Measurements from ENCODE around the gene CAPN2. TPM values are rescaled to one million over a fixed set of nuclear protein-coding genes. Genes with fewer than 3 reads are reported as not detected.

CAPN2 gene
- total RNA-seq, 2 experiments from 2014 or later = 23.6 to 24.3 TPM

DNA sequence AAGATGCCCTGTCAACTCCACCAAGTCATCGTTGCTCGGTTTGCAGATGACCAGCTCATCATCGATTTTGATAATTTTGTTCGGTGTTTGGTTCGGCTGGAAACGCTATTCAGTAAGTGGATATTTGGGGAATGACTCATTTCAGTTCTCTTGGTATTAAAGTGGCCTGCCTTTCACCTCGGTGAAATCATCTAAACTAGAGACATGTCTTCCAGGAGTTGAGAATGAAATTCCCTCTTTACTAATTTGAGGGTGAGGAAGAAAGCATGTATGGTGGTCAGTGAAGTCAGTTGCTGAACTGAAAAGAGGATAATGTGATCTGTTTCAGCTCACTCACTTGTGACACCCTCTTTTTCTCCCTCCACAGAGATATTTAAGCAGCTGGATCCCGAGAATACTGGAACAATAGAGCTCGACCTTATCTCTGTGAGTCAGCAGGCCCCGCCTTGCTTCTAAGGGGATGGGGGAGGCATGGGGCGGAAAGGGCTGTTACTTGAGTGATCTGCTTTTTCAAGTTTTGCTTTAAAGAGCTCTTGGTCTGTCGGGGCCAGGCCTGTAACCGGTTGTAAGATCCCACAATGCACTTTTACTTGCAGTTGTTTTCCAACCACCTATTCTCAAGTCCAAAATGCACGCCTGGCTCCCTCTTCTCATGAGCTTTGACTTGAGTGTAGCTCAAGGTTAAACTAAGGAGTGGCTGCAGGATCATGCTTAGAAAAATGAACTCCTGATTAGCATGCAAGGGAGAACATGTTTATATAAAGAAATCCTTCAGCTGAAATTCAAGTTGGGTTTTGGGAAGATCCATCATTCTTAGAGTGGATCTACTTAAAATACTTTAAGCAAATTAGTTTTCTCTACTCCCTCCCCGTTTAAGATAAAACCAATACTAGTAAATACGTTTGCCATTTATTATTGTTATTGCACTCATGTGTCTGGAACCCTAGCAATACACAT lies 59.8 kb downstream of the CAPN2 start:
- Mint-ChIP-seq H3K4me1 (peaks cover 25% of the 10 kb centered on the region), H3K36me3 (peaks cover 17% of the 10 kb centered on the region), H3K9me3 (no peaks in the 10 kb centered on the region), H3K27ac (peak overlapping the region; percentile 52), H3K27me3 (no peaks in the 10 kb centered on the region), H3K4me3 (no peak overlapping the region)
- no peak for DNase-seq

GRCh38 chr1:223772771-223773160 lies 60.4 kb downstream of the CAPN2 start:
- Mint-ChIP-seq H3K9me3 (no peaks in the 10 kb centered on the region), H3K27ac (no peak overlapping the region), H3K4me3 (no peak overlapping the region), H3K4me1 (peaks cover 25% of the 10 kb centered on the region), H3K36me3 (peaks cover 17% of the 10 kb centered on the region), H3K27me3 (no peaks in the 10 kb centered on the region)
- no peak for DNase-seq

DNA sequence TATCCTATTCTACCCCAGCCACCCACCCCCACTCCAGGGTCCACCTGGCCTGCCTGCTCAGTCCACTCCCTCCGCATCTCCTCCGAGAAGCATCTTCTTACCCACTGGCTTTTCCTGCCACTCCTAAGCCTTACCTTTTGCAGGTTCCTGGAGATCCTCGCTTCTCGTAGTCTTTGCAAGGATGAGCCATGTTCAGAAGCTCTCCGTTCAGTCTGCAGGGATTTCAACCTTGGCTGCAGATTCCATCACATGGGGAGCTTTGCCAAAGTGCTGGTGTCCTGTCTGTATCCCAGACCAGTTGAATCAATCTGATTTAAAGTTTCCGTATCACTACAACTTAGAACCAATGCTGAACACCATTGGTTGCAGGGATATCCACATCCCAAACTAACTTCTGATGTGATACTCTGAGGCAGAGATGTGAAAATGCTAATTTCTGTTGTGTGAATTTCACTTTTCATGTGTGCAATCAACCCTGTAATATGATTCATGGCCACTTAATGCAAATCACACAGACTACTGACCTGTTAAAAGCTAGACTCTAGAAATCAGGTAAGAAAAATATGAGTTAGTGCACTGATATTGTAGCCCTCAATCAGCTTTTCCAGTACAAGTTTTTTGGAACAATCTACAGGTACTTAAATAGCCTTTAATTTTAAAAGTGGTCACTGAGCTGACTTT lies 61.9 kb downstream of the CAPN2 start:
- peaks cover 17% of the 10 kb centered on the region for H3K36me3 Mint-ChIP-seq
- DNase-seq = no peak
- H3K4me1 Mint-ChIP-seq = peaks cover 25% of the 10 kb centered on the region

GRCh38 chr1:223775054-223775453 lies 62.7 kb downstream of the CAPN2 start:
- H3K4me1 Mint-ChIP-seq = peaks cover 25% of the 10 kb centered on the region
- DNase-seq = no peak
- H3K4me3 Mint-ChIP-seq = no peak overlapping the region
- no peaks in the 10 kb centered on the region for H3K9me3 Mint-ChIP-seq
- peak overlapping the region; percentile 54 for H3K27ac Mint-ChIP-seq
- peaks cover 18% of the 10 kb centered on the region for H3K36me3 Mint-ChIP-seq
- no peaks in the 10 kb centered on the region for H3K27me3 Mint-ChIP-seq

More for the DNA sequence above, 61.9 kb downstream of the CAPN2 start:
- no peaks in the 10 kb centered on the region for H3K27me3 Mint-ChIP-seq
- peak overlapping the region; percentile 63 for H3K27ac Mint-ChIP-seq
- no peaks in the 10 kb centered on the region for H3K9me3 Mint-ChIP-seq
- H3K4me3 Mint-ChIP-seq = no peak overlapping the region

DNA sequence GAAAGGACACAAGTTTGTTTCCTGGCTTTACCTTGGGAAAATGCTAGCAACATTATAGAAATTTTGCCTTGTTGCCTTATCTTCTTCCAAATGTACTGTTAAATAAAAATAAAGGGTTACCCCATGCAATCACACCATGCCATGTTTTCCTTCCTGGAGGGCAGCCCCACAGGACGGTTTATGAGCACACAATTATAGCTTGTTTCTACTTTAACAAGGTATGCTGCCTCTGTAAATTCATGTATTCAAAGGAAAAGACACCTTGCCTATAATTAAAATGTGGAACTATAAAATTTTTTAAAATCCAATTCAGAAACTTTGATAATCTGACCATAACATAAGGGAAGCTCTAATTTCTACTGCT lies 63.4 kb downstream of the CAPN2 start:
- no peak overlapping the region for H3K4me3 Mint-ChIP-seq
- peak overlapping the region; percentile 74 for H3K27ac Mint-ChIP-seq
- peaks cover 18% of the 10 kb centered on the region for H3K36me3 Mint-ChIP-seq
- no peaks in the 10 kb centered on the region for H3K9me3 Mint-ChIP-seq
- H3K27me3 Mint-ChIP-seq = no peaks in the 10 kb centered on the region
- peaks cover 25% of the 10 kb centered on the region for H3K4me1 Mint-ChIP-seq
- no peak for DNase-seq

GRCh38 chr1:223776075-223776814 lies 63.9 kb downstream of the CAPN2 start:
- Mint-ChIP-seq H3K9me3 (no peaks in the 10 kb centered on the region), H3K27me3 (no peaks in the 10 kb centered on the region), H3K36me3 (peaks cover 18% of the 10 kb centered on the region), H3K4me1 (peaks cover 25% of the 10 kb centered on the region), H3K4me3 (no peak overlapping the region), H3K27ac (peak overlapping the region; percentile 74)
- peak; percentile 45 for DNase-seq

DNA sequence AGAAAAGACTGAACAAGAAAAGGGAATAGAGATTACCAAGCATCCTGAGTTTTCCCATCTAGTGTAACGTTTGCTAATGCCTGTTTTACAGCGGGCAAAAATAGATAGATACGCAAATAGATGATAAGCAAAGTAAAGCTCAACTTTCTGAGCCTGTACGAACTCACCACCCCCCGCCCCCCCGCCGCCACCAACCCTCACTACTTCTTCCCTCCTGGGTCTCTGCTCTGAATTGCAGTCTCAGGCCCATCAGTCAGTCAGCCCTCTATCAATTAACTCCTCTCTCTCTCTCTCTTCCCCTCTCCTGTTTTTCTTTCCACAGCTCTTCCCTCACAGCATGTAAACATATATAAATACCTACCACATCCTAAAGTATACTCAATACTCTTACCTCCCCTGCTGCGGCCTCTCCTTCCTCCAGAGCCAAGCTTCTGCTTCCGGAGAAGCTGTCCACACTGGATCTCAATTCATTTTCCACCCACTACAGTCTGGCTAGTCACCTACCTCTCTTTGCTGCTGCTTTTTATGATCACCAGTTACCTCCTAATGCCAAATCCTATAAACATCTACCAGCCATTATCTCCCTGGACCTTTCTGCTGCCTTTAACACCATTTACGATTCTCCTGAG lies 64.6 kb downstream of the CAPN2 start:
- Mint-ChIP-seq H3K4me3 (no peak overlapping the region), H3K36me3 (peaks cover 18% of the 10 kb centered on the region), H3K27ac (peak overlapping the region; percentile 5), H3K4me1 (peaks cover 22% of the 10 kb centered on the region), H3K9me3 (no peaks in the 10 kb centered on the region), H3K27me3 (no peaks in the 10 kb centered on the region)
- no peak for DNase-seq

- no peak overlapping the region for H3K27ac Mint-ChIP-seq
- H3K27me3 Mint-ChIP-seq = no peaks in the 10 kb centered on the region
- peaks cover 11% of the 10 kb centered on the region for H3K36me3 Mint-ChIP-seq
- H3K4me1 Mint-ChIP-seq = peaks cover 11% of the 10 kb centered on the region
- DNase-seq = no peak
- no peaks in the 10 kb centered on the region for H3K9me3 Mint-ChIP-seq
- no peak overlapping the region for H3K4me3 Mint-ChIP-seq
These were observed 68.0 kb downstream of the CAPN2 start for GRCh38 chr1:223780318-223780717.

- Mint-ChIP-seq H3K4me1 (peaks cover 7% of the 10 kb centered on the region), H3K9me3 (no peaks in the 10 kb centered on the region), H3K36me3 (peaks cover 11% of the 10 kb centered on the region), H3K4me3 (no peak overlapping the region), H3K27ac (no peak overlapping the region), H3K27me3 (no peaks in the 10 kb centered on the region)
- no peak for DNase-seq
These were observed 68.6 kb downstream of the CAPN2 start for GRCh38 chr1:223780949-223781348.

DNA sequence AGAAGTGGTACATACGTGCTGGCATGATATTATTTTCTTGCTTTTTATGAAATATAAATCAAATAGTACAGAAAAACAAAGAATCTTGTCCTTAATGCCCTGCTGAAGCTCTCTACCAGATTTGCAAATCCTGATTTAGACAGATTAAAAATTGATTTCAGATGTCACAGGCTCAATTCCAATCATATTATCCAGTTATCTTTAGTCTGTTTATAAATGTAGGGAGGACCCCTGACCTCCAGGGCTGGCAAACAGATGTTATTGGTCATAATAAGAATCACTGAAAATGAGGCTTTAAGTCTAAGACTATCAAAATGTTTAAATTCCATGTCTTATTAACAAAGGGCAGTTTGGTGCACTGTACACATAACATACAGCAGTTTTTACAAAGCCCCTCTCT lies 71.3 kb downstream of the CAPN2 start:
- H3K4me3 Mint-ChIP-seq = no peak overlapping the region
- H3K4me1 Mint-ChIP-seq = no peaks in the 10 kb centered on the region
- H3K27me3 Mint-ChIP-seq = no peaks in the 10 kb centered on the region
- H3K36me3 Mint-ChIP-seq = peaks cover 5% of the 10 kb centered on the region
- DNase-seq = no peak
- H3K27ac Mint-ChIP-seq = no peak overlapping the region
- no peaks in the 10 kb centered on the region for H3K9me3 Mint-ChIP-seq

DNA sequence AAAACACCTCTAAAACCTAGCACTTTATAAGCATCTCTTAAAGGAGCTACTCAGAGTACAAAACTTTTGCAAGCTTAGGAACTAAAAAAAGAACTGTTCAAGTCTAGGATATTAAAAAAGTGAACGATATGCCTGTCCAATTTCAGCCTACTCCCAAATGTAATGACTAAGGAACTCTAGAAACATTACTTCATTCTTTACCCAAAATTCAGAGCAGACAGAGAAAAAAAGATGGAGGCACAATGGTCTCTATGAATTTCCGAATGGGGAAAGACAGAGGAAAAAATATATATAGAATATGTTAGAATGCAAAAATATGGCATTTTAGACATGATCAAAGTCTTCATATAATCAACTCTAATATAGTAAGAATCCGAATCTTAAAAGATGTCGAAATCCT lies 72.2 kb downstream of the CAPN2 start:
- Mint-ChIP-seq H3K27ac (no peak overlapping the region), H3K4me3 (no peak overlapping the region), H3K4me1 (no peaks in the 10 kb centered on the region), H3K27me3 (no peaks in the 10 kb centered on the region), H3K36me3 (no peaks in the 10 kb centered on the region), H3K9me3 (no peaks in the 10 kb centered on the region)
- no peak for DNase-seq

DNA sequence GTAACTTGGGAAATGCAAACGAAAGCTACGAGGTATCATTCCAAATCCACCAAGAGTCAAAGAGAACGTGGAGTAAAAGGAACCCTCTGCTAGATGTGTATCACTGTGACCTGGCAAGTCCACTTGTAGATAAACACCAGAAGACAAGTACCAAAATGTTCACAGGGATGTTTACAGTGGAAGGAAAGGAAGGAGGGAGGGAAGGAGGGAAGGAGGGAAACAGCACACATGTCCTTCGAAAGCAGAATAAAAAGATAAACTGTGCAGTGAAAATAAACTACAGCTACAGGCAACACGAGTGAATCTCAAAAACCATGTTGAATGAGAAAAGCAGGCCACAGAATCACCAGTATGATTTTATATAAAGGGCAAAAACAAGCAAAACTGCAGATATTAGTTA lies 73.5 kb downstream of the CAPN2 start:
- H3K27ac Mint-ChIP-seq = no peak overlapping the region
- no peaks in the 10 kb centered on the region for H3K27me3 Mint-ChIP-seq
- DNase-seq = no peak
- H3K4me1 Mint-ChIP-seq = no peaks in the 10 kb centered on the region
- no peaks in the 10 kb centered on the region for H3K9me3 Mint-ChIP-seq
- H3K4me3 Mint-ChIP-seq = no peak overlapping the region
- no peaks in the 10 kb centered on the region for H3K36me3 Mint-ChIP-seq

- Mint-ChIP-seq H3K4me1 (no peaks in the 10 kb centered on the region), H3K4me3 (no peak overlapping the region), H3K27ac (no peak overlapping the region), H3K9me3 (no peaks in the 10 kb centered on the region), H3K36me3 (peaks cover 3% of the 10 kb centered on the region), H3K27me3 (no peaks in the 10 kb centered on the region)
- no peak for DNase-seq
These were observed 76.5 kb downstream of the CAPN2 start for GRCh38 chr1:223788746-223789415.

DNA sequence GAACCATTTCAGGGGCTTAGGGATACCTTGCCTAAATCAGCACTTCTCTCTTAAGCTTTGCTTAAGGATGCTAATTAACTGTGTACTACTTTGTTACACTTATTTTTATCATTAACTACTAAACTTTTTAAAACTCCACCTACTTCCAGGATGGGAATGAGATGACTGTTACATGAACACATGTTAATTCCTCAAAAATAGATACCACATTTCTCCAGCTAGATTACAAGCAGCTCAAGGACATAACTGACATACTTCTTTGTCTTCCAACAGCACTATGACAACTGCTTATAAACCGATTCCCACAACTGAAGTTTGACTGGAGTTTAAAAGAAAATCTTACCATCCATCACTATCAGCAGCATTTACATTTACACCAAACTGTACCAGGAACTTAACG lies 79.7 kb downstream of the CAPN2 start:
- no peak for DNase-seq
- H3K4me3 Mint-ChIP-seq = no peak overlapping the region
- H3K36me3 Mint-ChIP-seq = peaks cover 3% of the 10 kb centered on the region
- no peaks in the 10 kb centered on the region for H3K9me3 Mint-ChIP-seq
- no peak overlapping the region for H3K27ac Mint-ChIP-seq
- H3K27me3 Mint-ChIP-seq = no peaks in the 10 kb centered on the region
- no peaks in the 10 kb centered on the region for H3K4me1 Mint-ChIP-seq

Data from activated naive CD8-positive, alpha-beta T cell treated with anti-CD3 and anti-CD28 coated beads for 36 hours (primary cell).